ENCODE measurements around the gene CFL1.

DNA sequence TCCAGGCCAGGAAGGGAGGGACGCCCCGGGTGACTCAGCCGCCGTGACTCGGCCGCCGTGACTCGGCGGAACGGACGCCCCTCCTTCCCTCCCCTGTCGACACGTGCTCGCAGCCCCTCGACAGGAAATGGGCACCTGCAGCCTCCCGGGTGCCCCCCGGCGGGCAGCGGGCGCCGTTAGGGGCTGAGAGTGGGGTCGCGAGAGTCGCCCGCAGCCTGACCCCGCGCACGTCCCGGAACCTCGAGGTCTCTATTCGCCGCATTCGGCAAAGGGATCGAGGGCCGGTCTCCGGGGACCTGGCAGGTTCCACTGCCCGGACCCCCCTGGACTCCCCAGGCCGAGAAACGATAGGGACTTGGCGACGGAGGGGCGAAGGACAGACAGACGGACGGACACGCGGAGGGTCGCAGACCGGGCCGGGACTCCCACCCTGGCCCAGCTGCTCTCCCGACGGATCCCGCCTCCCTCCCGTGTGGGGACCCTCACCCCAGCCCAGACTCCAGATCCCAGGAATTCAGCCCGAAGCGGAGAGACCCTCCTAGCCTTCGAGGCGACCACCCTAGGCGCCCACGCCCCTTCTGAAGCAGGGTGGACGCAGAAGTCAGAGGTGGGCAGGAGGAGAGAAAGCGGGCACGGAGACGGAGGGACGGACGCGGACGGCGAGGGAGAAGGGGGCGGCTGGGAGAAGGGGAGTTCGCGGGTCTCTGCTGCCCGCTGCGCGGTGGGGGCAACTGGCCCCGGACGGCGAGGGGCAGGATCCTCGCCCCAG is 41.6 kb upstream of the CFL1 start:
- TF ChIP-seq, protein P1, sequence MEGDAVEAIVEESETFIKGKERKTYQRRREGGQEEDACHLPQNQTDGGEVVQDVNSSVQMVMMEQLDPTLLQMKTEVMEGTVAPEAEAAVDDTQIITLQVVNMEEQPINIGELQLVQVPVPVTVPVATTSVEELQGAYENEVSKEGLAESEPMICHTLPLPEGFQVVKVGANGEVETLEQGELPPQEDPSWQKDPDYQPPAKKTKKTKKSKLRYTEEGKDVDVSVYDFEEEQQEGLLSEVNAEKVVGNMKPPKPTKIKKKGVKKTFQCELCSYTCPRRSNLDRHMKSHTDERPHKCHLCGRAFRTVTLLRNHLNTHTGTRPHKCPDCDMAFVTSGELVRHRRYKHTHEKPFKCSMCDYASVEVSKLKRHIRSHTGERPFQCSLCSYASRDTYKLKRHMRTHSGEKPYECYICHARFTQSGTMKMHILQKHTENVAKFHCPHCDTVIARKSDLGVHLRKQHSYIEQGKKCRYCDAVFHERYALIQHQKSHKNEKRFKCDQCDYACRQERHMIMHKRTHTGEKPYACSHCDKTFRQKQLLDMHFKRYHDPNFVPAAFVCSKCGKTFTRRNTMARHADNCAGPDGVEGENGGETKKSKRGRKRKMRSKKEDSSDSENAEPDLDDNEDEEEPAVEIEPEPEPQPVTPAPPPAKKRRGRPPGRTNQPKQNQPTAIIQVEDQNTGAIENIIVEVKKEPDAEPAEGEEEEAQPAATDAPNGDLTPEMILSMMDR (IDR thresholded peaks at IDR 0.05): no peak; the same call in 1 of the 2 replicates
- no peak for TF ChIP-seq TAF1 (IDR thresholded peaks at IDR 0.05; ENCODE audit: borderline replicate concordance, low read depth, low read length)
- no peak for TF ChIP-seq RCOR1 (IDR thresholded peaks at IDR 0.05; ENCODE audit: low read length)
- peak; percentile 40; the same call in 1 of the 2 replicates for TF ChIP-seq YY1 (IDR thresholded peaks at IDR 0.05; ENCODE audit: low read depth)
- peak; percentile 85; the same call in 1 of the 2 replicates for TF ChIP-seq SIN3A (IDR thresholded peaks at IDR 0.05; ENCODE audit: borderline replicate concordance, low read depth, low read length)
- TF ChIP-seq ELF1 (IDR thresholded peaks at IDR 0.05): peak; percentile 3; the same call in 1 of the 2 replicates
- TF ChIP-seq FOSL2 (IDR thresholded peaks at IDR 0.05; ENCODE audit: borderline replicate concordance, low read depth): peak; percentile 82
- TF ChIP-seq POLR2AphosphoS5 (IDR thresholded peaks at IDR 0.05; ENCODE audit: low read depth, low read length): no peak
- peak in 1 of 2 experiments; percentile 61; a peak in 1 of 4 replicates for TF ChIP-seq EP300 (IDR thresholded peaks at IDR 0.05; ENCODE audit: borderline replicate concordance in 1 of 2, low read depth in 1 of 2, low read length in 1 of 2)
- TF ChIP-seq RFX5 (IDR thresholded peaks at IDR 0.05; ENCODE audit: low read length): no peak
- TF ChIP-seq, protein P2, sequence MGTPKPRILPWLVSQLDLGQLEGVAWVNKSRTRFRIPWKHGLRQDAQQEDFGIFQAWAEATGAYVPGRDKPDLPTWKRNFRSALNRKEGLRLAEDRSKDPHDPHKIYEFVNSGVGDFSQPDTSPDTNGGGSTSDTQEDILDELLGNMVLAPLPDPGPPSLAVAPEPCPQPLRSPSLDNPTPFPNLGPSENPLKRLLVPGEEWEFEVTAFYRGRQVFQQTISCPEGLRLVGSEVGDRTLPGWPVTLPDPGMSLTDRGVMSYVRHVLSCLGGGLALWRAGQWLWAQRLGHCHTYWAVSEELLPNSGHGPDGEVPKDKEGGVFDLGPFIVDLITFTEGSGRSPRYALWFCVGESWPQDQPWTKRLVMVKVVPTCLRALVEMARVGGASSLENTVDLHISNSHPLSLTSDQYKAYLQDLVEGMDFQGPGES (IDR thresholded peaks at IDR 0.05; ENCODE audit: low read depth, low read length): no peak
- TF ChIP-seq, protein P3, sequence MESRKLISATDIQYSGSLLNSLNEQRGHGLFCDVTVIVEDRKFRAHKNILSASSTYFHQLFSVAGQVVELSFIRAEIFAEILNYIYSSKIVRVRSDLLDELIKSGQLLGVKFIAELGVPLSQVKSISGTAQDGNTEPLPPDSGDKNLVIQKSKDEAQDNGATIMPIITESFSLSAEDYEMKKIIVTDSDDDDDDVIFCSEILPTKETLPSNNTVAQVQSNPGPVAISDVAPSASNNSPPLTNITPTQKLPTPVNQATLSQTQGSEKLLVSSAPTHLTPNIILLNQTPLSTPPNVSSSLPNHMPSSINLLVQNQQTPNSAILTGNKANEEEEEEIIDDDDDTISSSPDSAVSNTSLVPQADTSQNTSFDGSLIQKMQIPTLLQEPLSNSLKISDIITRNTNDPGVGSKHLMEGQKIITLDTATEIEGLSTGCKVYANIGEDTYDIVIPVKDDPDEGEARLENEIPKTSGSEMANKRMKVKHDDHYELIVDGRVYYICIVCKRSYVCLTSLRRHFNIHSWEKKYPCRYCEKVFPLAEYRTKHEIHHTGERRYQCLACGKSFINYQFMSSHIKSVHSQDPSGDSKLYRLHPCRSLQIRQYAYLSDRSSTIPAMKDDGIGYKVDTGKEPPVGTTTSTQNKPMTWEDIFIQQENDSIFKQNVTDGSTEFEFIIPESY (IDR thresholded peaks at IDR 0.05; ENCODE audit: borderline replicate concordance, low read depth): peak; percentile 55; the same call in 1 of the 2 replicates
- TF ChIP-seq, protein P4, sequence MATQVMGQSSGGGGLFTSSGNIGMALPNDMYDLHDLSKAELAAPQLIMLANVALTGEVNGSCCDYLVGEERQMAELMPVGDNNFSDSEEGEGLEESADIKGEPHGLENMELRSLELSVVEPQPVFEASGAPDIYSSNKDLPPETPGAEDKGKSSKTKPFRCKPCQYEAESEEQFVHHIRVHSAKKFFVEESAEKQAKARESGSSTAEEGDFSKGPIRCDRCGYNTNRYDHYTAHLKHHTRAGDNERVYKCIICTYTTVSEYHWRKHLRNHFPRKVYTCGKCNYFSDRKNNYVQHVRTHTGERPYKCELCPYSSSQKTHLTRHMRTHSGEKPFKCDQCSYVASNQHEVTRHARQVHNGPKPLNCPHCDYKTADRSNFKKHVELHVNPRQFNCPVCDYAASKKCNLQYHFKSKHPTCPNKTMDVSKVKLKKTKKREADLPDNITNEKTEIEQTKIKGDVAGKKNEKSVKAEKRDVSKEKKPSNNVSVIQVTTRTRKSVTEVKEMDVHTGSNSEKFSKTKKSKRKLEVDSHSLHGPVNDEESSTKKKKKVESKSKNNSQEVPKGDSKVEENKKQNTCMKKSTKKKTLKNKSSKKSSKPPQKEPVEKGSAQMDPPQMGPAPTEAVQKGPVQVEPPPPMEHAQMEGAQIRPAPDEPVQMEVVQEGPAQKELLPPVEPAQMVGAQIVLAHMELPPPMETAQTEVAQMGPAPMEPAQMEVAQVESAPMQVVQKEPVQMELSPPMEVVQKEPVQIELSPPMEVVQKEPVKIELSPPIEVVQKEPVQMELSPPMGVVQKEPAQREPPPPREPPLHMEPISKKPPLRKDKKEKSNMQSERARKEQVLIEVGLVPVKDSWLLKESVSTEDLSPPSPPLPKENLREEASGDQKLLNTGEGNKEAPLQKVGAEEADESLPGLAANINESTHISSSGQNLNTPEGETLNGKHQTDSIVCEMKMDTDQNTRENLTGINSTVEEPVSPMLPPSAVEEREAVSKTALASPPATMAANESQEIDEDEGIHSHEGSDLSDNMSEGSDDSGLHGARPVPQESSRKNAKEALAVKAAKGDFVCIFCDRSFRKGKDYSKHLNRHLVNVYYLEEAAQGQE (IDR thresholded peaks at IDR 0.05; ENCODE audit: low read depth, low read length): peak; percentile 28; the same call in 1 of the 2 replicates
- no peak for TF ChIP-seq SMC3 (IDR thresholded peaks at IDR 0.05; ENCODE audit: low read depth, low read length)

Measured in SK-N-SH (cell line).